Stimulated activated CD8-positive, alpha-beta memory T cell treated with anti-CD3 and anti-CD28 coated beads, Interleukin-7, amount 100 ng/mL, for 1 hour (primary cell): Measurements from ENCODE around the gene SMU1.
"Not testable (repeated sequence)": the region's sequence is repeated elsewhere in the genome, so short reads cannot be mapped to it uniquely, and the experiment has no call there.

ENCODE experiments used
- DNase-seq, 2 donors: peaks; one replicate each; pipeline ENCODE4 v3.0.0-alpha.2; 2020; ENCODE audit warnings: low read depth in 2 of 2

SMU1 gene

GRCh38 chr9:33013962-33014664 lies 62.4 kb downstream of the SMU1 start:
- DNase-seq: no peak

GRCh38 chr9:33012328-33013069 lies 64.0 kb downstream of the SMU1 start:
- DNase-seq: no peak

GRCh38 chr9:33011831-33012230 lies 64.6 kb downstream of the SMU1 start:
- DNase-seq: no peak

GRCh38 chr9:33007755-33008154 lies 68.7 kb downstream of the SMU1 start:
- DNase-seq: no peak

- not testable (repeated sequence) for DNase-seq
These were observed 71.1 kb downstream of the SMU1 start for GRCh38 chr9:33005335-33005734.

- not testable (repeated sequence) for DNase-seq
These were observed 75.8 kb downstream of the SMU1 start for GRCh38 chr9:33000682-33001055.

GRCh38 chr9:32992595-32993238 lies 83.8 kb downstream of the SMU1 start:
- DNase-seq: no peak

- DNase-seq: no peak
These were observed 84.4 kb downstream of the SMU1 start for GRCh38 chr9:32991897-32992594.
